Measurements from ENCODE around the gene GALNT18.

The GALNT18 gene

DNA sequence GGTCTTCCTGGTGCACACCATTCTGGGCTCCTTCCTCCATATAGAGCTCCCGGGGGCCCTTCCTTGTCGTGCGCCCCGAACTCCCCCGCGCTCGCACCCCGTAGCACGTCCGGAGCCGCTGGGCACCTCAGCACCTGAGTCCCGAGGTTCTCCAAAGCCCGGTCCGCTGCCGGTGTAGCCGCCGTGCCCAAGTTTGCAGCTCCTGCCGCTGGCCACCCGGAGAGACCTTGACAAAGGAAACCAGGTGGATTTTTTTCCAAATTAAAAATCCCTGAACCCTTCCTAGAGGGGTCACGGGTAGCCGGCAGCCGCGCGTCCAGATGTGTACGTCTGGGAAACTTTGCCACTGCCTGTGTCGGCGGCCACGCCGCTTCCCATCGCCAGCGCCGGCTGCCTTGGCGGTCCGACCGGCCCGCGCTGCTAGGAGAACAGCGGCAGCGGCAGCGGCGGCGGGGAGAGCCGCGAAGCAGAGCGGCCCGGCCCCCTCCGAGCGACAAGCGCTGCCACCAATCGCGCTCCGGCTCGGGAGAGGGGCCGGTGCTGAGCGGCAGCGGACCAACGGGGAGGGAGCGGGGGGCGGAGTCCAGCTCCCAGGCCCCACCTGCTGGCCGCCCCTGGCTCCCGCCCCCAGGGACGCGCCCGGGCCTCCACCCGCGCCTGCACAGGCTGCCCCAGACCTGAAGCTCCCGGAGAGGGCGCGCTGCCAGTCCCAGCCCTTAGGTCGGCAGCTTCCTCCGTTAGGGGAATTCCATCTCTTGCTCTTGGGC is at the start of gene GALNT18:
Gene GALNT18 (minus strand): TSS at position 433 of the 767 bp plus-strand sequence.
- peak; percentile 7 to 12 for DNase-seq (ENCODE audit: low read depth in 2 of 2)

DNA sequence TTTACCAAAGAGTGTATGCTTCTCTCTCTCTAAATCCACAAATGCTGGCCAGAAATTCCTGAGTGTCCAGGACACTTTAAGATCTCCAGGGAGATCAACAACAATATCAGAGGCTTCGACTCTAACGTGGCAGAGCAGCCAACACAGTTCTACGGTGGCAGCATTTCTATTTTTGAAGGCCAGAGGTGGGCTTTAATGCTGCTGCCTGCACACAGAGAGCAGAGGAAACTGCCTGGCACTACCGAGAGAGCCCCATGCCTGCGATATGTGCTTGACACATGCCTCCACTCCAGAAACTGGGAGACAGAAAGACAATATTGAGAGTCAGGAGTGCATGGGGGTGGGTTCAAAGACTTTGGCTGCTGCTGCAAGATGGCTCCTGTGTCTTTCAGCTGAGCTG is 48.8 kb upstream of the GALNT18 start:
- DNase-seq (ENCODE audit: low read depth in 2 of 2) = no peak

DNA sequence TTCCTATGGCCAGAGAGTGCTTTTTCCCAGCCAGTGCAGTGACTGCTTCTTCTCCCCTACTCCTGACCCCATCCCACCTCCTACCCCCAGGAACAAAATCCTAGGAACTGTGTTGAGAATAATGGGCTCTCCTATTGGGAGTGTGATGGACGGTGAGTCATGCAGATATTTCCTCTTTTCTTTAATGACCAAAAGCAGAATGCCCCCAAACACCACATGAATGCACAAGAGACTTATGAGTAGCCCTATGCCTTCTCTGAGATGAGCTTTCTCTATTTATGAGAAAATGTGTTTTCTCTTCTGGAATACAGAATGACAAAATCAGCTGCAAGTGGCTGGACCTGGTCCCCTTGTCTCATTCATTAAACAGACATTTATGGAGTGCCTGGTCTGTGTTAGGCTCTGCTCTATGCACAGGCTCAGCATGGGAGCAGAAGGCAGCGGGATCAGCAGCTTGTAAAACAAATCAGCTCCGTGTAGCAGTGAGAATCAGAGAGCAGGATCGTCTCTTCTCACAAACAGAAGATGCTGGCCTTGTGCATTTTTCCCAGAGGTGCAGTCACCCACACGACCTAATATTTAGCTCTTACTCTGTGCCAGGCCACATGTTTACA is 47.5 kb upstream of the GALNT18 start:
- DNase-seq (ENCODE audit: low read depth in 2 of 2) = no peak

DNA sequence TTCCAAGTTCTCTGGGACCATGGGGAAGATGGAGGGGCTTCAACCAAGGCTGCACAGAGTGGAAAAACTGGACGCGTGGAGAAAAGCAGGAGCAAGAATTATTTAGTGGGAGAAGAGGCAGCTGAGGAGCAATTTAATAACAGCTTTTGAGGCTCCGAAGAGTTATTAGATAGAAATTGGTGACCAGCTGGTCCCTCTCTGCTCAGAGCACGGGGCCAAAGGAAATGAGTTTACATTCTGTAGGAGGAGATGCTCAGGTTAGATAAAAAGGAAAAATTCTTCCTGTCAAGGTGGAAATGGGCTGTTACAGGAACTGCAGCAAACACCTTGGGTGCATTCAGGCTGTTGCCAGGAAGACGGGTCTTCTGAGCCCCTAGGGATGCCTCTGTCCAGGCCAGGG is 47.0 kb upstream of the GALNT18 start:
- DNase-seq (ENCODE audit: low read depth in 2 of 2) = no peak

DNA sequence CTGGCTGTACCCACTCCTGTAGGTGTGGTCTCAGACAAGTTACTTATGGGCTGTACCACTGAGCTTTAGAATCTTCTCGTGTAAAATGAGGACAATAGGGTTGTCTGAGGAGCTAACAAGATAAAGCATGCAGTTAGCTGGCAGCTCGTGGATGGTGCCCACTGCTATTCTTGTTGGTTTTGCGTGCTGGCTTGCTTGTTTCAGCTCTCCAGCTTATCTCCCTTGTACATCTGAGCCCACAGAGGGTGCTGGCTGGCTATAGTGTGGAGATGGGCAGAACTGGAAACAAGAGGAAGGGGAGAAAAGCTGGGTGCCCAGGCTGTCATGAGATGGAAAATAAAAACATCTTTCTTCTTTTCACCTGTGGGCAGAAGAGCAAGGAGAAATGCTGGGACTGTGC is 46.5 kb upstream of the GALNT18 start:
- DNase-seq (ENCODE audit: low read depth in 2 of 2) = no peak

DNA sequence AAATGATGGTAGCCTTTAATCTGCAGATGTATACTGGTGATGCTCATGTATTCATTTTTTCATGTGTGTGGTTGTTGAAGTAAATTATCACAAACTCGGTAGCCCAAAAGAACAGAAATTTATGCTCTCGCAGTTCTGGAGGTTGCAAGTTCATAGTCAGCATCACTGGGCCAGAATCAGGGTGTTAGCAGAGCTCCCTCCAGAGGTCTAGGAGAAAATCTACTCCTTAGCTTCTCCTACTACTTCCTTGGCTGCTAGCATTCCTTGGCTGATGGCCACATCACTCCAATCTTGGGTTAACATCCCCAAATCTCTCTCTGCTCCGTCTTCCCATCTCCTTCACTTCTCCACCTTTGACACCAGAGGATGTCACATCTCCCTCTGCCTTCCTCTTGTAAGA is 45.3 kb upstream of the GALNT18 start:
- no peak for DNase-seq (ENCODE audit: low read depth in 2 of 2)

DNA sequence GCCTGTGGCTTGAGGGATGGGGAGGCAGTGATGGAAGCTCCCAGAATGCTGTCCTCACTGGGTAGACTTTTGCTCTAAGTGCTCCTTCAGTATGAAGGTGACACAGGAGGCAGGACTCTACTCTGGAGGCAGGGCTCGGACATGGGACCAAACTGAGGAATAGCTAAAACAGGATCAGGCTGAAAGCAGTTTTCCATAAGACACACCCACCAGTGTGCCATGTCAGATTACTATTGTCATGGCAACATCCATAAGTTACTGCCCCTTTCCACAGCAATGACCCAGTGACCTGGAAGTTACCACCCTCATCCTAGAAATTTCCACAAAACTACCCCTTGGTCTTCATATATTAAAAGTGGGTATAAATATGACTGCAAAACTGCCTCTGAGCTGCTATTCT is 43.6 kb upstream of the GALNT18 start:
- no peak for DNase-seq (ENCODE audit: low read depth in 2 of 2)

DNA sequence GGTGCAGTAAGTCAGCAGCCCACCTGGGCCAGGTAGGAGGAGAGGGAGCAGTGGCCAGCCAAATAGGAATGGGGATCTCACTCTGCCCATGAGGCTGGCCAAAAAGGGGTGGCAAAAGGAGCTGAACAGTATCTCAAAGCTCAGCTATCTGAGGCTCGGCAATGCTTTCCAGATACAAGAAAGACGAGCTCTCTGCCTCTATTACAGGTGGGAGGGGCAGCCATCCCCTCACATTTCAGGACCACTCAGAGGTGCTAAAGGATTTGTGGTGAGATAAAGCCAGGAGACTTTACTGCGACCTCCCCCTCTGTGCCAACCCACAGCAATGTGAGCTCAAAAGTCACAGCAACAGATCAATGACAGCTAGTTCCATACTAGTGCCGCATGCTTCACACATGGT is 42.1 kb upstream of the GALNT18 start:
- no peak for DNase-seq (ENCODE audit: low read depth in 2 of 2)

DNA sequence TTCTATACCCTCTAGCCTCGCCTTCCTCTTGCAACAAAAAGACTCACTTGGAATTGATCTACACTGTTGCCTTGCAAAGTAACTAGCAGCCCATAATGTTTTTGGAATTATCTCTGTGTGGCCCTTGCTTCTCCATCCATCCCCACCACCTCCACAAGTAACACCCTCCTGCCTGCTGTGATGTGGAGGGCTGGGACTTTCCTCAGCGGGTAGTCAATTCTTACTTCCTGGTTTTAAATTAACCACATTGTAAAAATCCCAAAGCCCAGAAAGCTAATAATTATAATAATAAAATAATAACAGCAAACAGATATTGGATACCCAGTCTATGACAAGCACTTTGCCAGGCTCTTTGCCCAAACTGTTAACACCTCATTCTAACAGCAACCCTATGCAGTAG is 40.8 kb upstream of the GALNT18 start:
- no peak for DNase-seq (ENCODE audit: low read depth in 2 of 2)

DNA sequence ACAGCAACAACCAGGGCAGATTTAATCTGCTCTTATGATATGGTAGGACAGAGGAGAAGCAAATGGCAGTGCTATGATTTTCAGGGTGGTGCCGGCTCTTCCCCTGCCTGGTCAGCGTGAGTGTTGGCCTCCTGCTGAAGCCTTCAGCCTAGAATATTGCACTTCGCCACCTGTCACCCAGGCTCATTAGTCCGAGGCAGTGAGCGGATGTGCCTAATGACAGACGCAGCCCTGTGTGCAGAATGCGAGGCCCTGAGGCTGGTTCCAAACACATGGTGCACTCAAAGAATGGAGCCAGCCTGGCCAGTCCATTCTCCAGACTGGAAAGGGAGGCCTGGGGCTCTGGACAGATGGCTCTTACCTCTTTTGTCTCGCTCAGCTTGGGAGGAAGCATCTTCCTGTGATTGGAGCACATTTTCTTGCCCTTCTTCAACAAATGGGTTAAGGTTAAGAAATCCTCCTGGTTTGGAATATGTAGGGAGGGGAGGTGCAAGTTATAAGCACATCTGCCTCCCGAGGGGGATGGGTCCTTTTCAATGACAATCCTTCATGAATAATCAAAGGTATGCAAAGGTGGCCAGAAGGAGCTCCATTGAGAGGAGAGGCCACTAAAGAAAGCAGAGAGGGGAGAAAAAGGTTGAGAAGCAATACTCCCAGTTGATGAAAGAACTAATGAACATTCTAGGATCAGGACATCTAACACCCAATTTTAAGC is 39.7 kb upstream of the GALNT18 start:
- DNase-seq (ENCODE audit: low read depth in 2 of 2) = no peak

DNA sequence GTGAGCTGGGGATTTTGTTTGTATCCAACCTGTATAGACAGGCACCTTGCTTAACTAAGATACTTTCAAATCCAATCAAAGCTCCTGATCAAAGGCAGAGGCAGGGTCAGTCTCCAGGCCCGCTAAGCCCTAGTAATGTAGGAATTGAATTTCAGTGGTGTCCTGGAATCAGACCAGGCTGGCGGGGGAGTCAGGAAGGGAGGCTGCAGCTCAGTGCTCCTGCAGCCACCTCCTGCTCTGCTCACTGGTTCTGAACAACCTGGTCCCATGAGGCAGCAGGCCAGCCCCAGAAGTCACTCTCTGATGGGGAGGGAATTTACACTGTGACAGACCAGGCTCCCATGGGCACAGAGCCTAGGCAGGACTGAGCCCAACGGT is 38.5 kb upstream of the GALNT18 start:
- no peak for DNase-seq (ENCODE audit: low read depth in 2 of 2)

DNA sequence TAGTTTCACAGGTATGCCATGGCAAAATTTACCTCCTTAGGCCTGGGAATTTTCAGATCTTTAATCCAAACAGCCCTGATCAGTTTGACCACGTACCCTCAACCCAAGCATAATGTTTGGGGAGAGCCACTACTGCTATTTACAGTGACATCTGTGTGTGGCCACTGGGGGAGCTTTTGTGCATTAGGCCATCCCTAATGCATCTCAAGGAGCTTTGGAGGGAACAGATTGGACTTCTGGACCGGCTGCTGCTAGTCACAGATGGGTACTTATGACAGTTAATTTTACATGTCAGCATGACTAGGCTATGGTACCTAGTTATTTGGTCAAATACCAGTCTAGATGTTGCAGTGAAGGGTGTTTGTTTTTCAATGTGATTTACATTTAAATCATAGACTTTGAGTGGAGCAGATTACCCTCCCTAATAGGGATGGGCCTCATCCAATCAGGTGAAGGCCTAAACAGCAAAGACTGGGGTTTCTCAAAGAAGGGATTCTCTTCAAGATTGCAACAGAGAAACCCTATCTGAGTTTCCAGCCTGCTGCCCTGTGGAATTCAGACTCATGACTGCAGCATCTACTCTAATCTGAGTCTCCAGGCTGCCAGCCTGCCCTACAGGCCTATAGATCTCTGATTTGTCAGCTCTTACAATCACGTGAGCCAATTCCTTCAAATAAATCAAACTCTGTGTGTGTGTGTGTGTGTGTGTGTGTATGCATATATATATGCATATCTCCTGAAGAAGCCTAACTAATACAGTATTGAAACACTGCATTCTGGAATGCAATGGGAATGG is 38.0 kb upstream of the GALNT18 start:
- DNase-seq (ENCODE audit: low read depth in 2 of 2) = no peak

DNA sequence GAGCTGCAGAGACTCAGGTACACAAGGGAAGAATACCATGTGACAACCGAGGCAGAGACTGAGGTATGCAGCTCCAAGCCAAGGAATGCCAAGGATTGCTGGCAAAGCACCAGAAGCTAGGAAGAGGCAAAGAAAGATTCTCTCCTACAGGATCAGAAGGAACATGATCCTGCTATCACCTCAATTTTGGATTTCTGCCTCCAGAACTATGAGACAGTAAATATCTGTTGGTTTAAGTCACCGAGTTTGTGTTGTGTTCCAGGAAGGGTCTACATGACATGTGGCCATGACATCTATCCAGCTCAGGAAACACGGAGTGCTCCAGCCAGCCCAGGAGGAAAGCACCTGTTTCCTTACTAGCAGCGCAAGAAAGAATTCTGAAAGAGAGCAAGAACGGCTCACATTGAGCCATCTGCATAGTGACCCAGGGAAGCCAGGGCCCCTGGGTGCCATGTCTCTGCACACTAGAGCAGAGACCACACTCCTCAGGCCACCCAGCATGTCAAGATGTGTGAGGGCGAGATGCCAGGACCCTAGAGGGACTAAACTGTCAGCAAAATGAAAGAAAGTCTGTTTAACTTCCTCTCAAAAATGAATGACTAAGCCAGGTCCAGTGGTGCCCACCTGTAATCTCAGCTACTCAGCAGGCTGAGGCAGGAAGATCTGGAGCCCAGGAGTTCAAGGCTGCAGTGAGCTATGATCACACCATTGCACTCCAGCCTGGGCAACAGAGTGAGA is 35.6 kb upstream of the GALNT18 start:
- no peak for DNase-seq (ENCODE audit: low read depth in 2 of 2)

DNA sequence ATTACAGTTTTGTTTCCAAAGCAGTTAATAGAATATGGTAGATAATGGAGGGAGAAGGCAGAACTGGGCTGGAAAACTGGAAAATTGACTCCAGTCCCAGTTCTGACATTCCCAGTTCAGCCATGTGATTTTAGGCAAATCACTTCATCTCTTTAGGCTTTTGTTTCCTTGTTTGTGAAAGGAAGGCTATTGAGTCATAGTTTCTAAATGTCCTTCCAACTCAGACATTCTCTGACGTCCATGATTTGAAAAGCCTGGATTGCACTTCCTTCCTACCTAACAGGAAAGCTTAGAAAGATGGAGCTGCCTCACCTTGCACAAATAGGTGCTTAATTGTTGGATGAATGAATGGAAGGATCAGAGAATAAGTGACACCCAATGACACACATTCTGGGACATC is 19.8 kb upstream of the GALNT18 start:
- no peak for DNase-seq (ENCODE audit: low read depth in 2 of 2)

DNA sequence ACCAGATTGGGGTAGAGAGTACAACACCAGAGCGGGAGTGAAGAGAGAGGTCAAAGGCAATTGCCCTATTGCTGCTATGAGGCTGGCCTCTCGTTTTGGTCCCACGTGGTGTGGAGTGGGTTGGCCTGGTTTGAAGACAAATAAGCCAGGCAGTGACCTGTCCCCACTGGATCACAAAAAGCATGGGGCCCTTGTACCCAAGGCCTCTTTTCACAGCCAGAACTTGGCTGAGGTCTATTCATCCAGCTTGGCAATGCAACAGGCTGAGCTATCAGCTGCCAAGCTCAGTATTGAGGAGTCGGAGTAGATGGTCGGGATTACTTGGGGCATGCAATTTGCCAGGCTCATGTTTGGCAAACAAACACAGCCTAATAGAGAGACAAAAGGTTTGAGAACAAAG is 19.2 kb upstream of the GALNT18 start:
- no peak for DNase-seq (ENCODE audit: low read depth in 2 of 2)

DNA sequence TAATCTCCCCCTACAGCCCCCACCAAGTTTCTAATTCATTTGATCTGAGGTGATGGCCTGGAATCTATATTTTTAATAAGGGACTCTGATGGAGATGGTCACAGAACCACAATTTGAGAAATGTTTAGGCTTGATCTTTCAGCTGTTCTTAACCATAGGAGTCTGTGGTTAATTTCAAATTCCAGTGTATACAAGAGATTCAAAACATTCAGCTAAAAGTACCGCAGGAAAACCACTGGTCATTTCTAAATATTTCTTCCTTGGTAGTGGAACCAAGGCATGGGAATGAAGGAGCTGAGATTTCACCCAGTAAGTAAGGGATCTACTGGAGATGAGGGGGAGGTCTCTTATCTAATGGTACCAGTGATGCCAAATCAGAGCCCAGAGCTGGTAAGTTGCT is 18.3 kb upstream of the GALNT18 start:
- DNase-seq (ENCODE audit: low read depth in 2 of 2) = no peak

DNA sequence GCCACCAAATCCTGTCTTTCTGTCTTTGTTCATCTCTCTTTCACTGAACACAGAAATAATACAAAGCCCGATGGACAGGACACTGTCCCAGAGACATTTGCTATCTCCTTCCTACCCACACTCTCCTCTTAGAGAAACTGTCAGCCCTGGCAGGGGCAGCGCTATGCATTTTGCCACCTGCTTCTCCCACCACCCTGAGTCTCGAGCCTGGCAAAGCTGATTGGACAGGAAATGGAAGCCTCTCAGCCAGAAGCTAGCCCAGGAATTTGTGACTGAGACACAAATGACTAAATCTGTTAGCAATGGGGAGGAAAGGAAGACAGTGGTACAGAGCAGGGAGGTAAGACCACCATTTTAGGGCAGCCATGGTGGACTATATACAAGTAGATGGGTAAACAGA is 14.9 kb upstream of the GALNT18 start:
- no peak for DNase-seq (ENCODE audit: low read depth in 2 of 2)

DNA sequence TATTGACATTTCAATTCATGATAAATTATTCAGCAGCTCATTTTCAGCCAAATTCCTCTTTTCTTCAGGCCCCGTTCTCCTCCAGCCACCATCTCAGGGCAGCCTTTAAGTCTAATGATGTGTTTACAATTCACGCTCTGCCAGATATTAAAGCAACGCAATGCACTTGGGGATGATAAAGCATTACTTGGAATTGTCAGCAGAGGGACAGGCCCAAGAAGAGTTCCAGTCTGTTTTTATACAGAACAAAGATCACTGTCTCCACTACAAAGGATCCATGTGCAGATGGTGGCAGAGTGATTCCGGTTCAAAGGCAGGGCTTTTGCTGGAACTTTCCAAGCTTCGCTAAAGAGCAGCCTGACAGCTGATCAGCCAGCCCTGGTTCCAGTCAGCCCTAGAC is 13.6 kb upstream of the GALNT18 start:
- no peak for DNase-seq (ENCODE audit: low read depth in 2 of 2)

DNA sequence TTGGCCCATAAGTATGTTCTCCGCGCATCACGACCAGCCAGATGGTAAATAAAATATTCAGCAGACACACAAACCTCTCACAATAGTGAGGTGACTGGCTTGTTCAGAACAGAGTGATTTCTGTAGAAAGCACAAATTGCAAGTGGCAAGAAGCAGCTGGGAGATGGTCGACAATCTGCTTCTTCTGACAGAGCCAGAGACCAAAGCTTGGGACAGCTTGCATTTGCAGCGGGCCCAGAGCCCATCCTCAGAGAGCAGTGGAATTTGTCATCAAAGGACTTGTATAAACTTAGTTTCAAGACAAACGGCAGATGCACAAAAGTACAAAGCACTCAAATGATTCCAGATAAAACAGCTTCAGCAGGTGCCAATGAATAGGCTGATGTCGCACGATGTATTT is 7.6 kb upstream of the GALNT18 start:
- DNase-seq (ENCODE audit: low read depth in 2 of 2) = no peak

DNA sequence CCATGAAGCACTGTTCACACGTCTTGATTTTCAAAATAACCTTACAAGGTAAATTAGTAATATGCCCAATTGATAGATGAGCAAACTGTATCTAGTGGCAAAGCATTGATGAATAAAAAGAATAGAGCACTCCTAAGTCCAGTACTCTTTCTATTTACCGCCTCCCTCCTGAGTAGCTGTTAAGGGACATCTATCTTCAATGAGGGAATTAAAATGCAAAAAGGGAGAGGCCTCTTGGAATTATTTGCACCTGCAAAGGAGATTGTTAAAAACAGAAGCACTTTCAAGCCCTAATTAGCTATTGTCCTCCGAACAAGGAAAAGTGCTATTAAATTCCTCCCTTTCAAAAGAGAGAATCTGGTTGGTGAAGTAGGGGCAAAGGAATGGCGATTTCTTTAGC is 6.8 kb upstream of the GALNT18 start:
- no peak for DNase-seq (ENCODE audit: low read depth in 2 of 2)

DNA sequence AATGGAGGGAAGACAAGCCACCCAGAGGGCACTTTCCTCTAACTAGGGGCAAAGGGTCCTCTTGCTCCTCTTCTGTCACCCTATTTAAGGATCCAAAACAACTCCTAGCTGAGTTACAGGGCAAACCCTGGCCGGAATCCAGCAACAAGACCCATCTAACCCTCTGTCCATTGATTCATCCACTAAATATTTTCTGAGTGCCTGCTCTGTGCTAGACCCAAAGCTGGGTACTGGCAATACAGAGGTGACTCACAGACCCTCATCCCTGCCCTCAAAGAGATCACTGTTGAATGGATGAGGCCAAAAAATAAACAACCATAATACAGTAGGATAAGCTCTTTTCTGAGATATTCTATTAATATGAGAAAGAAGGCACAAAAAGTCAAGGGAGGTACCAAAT is 4.3 kb upstream of the GALNT18 start:
- no peak for DNase-seq (ENCODE audit: low read depth in 2 of 2)

DNA sequence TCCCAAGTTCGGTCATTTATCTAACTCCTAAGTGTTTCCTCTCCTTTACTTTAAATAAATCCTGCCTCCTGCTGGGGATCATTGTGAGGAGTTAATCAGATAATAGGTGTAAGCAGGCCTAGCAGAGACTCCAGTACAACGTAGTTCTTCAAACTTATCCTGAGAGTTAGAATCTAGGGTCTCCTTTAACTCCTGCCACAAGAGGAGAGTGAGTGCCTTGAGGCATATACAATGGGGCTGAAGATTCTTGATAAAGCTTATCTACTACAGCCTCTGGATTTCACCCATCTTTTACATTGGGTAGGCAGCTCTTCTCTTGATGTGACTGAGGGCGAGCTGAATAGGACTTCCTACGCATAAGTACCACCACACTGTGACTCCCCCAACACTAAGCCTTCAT is 3.1 kb upstream of the GALNT18 start:
- DNase-seq (ENCODE audit: low read depth in 2 of 2) = no peak

All from stimulated activated CD8-positive, alpha-beta memory T cell treated with anti-CD3 and anti-CD28 coated beads, Interleukin-2, amount 100 ng/mL, for 1 hour (primary cell).